NCI-H128 (cell line): Measurements from ENCODE around the gene PSMA8.
"Not testable (repeated sequence)": the region's sequence is repeated elsewhere in the genome, so short reads cannot be mapped to it uniquely, and the experiment has no call there.

Experiments
- DNase-seq: peaks from one replicate; lab custom pipeline; 2025; ENCODE audit not compliant: unreplicated experiment; lab: John Stamatoyannopoulos, UW

Gene PSMA8

GRCh38 chr18:26175481-26175880 lies 41.8 kb downstream of the PSMA8 start:
- DNase-seq, result no peak

DNA sequence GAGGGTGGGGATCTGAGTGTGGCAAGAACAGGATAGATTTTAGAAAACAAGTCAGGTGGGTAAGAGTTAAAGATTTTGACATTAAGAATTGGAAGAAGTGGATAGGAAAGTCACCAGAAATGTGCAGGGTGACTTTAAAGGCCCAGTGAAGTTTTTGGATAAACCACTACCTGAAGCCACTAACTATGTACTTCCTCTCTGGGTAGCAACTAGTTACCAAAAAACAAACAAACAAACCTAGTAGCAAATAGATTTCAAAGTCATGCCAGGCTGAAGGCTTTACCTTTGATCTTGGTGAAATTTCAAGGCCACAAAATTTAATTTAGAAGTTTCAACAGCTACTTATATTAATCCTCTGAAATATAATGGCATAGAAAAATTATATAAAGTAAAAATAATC lies 42.5 kb downstream of the PSMA8 start:
- DNase-seq, result no peak

- DNase-seq, result no peak
Measured at GRCh38 chr18:26181343-26181826, 47.7 kb downstream of the PSMA8 start.

DNA sequence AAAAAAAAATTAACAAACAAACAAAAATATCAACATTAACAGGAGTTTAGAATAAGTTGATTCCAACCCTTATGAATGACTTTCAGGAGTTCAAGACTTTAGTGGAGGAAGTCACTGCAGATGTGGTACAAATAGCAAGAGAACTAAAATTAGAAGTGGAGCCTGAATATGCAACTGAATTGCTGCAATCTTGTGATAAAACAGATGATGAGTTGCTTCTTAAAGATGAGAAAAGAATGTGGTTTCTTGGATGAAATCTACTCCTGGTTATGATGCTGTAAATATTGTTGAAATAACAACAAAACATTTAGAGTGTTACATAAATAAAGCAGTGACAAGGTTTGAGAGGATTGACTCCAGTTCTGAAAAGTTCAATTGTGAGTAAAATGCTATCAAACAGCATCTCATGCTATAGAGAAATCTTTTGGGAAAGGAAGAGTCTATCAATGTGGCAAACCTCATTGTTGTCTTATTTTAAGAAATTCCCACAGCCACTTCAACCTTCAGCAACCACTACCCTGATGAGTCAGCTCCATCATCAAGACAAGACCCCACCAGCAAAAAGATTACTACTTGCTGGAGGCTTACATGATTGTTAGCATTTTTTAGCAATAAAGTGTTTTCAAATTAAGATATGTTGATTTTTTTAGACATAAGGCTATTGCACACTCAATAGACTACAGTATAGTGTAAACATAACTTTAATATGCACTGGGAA lies 49.9 kb downstream of the PSMA8 start:
- DNase-seq, result no peak

DNA sequence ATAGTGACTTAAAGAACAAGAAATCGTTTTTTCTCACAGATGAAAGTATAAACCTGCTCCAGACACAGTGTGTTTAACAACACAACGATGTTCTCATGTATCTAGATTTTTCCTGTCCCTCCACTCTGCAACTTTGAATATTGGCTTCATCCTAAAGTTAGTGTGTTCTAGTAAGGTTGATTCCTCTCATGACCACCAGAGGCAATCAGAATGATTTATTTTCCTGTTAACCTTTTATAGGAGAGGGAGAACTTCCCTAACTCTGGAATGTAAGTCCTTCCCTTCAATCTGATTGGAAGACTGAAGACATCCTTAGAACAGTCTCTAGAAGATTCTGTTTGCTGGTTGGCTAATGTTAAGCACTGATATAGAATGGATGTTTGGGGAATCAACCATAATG lies 51.6 kb downstream of the PSMA8 start:
- no peak for DNase-seq

- DNase-seq, result no peak
Measured at GRCh38 chr18:26190506-26190905, 56.8 kb downstream of the PSMA8 start.

DNA sequence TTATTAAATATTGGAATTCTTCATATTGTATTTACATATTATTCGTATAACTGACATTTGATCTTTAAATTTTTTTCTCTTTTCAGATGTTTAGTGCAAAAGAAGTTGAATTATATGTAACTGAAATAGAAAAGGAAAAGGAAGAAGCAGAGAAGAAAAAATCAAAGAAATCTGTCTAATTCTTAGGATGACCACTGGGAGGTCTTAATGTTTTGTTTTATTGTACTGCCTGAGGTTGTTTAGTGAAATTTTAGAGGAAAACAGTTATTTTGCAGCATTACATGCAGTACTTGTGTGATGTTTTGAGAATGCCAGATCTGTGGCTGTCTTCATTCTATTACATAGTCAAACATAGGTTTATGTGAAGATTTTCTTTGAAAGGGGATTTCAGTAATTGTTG lies 58.6 kb downstream of the PSMA8 start:
- DNase-seq, result no peak

DNA sequence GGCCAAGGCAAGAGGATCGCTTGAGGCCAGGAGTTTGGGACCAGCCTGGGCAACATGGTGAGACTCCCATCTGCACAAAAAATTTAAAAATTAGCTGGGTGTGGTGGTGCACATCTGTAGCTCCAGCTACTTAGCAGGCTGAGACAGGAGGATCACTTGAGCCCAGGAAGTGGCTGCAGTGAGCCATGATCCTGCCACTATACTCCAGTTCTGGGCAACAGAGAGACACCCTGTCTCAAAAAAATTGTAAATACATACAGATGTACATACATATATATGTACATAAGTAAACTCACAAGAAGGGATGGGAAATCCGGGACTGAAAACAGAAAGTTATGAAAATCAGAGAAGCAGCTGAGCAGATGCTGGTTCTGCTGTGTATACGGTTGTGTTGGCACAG lies 62.9 kb downstream of the PSMA8 start:
- DNase-seq, result no peak

- not testable (repeated sequence) for DNase-seq
Measured at GRCh38 chr18:26202001-26202400, 68.3 kb downstream of the PSMA8 start.

DNA sequence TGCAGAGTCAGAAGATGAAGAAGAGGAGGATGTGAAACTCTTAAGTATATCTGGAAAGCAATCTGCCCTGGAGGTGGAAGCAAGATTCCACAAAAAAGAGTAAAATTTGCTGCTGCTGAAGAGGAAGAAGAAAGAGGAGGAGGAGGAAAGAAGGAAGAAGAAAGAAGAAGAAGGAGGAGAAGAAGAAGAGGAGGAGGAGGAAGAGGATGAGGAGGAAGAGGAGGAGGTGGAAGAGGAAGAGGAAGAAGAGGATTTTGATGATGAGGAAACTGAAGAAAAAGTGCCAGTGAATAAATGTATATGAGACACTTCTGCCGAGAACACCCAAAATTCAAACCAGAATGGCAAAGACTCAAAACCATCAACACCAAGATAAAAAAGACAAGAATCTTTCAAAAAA lies 71.6 kb downstream of the PSMA8 start:
- no peak for DNase-seq

GRCh38 chr18:26206488-26206887 lies 72.8 kb downstream of the PSMA8 start:
- no peak for DNase-seq

DNA sequence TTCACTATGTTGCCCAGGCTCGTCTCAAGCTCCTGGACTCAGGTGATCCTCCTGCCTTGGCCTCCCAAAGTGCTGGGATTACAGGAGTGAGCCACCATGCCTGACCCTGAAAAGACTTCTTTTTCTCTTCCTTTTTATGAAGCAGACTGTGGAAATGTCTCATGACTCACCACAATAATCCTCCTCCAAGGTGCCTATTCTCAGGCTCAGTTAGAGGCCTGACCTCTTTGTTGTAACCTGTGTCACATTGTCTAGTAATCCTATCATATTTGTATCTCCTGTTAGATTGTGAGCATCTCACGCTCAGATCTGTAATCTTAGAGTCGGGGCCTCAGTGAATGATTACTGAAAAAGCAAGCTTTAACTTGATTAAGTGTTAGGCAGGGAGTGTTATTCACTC lies 74.3 kb downstream of the PSMA8 start:
- no peak for DNase-seq

DNA sequence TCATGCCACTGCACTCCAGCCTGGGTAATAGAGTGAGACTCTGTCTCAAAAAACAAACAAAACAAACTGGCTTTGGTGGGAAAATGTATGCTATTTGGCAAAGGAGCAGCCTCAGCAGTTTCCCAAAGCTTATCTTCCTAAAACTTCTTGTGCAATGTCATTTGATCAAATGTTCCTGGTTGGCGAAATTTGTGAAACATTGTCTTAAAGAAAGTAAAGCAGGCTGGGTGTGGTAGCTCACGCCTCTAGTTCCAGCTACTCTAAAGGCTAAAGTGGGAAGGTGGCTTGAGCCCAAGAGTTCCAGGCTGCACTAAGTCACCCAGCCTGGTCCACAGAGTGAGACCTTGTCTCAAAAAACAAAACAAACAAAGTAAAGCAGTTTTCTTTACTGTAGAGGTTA lies 75.3 kb downstream of the PSMA8 start:
- no peak for DNase-seq

DNA sequence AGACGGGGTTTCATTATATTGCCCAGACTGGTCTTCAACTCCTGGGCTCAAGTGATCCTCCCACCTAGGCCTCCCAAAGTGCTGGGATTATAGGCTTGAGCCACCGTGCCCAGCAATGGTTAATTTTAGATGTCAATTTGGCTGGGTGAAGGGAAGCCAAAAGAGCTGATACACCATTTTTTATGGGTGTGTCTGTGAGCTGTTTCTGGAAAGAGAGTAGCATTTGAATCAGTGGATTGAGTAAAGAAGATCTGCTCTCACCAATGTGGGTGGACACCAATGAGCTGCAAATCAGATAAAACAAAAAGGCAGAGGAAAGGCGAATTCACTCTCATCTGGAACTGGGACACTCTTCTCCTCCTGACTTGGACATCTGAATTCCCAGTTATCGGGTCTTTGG lies 76.5 kb downstream of the PSMA8 start:
- no peak for DNase-seq

GRCh38 chr18:26215247-26215970 lies 81.7 kb downstream of the PSMA8 start:
- no peak for DNase-seq

- DNase-seq, result no peak
Measured at GRCh38 chr18:26225022-26225693, 91.5 kb downstream of the PSMA8 start.

DNA sequence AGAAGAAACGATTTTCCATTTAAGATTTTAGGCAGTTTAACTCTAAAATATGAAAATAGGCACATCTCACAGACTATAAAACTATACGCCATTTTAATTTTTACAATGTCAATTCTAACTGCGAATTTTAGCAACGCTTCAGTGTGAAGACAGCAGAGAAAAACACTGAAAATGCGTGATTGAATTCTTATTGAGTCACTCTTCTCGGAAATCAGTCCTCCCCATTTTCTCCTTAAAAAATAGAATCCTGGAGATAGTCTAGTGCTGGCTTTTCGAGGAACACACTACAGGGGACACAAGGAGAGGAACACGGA lies 92.2 kb downstream of the PSMA8 start:
- DNase-seq, result no peak

DNA sequence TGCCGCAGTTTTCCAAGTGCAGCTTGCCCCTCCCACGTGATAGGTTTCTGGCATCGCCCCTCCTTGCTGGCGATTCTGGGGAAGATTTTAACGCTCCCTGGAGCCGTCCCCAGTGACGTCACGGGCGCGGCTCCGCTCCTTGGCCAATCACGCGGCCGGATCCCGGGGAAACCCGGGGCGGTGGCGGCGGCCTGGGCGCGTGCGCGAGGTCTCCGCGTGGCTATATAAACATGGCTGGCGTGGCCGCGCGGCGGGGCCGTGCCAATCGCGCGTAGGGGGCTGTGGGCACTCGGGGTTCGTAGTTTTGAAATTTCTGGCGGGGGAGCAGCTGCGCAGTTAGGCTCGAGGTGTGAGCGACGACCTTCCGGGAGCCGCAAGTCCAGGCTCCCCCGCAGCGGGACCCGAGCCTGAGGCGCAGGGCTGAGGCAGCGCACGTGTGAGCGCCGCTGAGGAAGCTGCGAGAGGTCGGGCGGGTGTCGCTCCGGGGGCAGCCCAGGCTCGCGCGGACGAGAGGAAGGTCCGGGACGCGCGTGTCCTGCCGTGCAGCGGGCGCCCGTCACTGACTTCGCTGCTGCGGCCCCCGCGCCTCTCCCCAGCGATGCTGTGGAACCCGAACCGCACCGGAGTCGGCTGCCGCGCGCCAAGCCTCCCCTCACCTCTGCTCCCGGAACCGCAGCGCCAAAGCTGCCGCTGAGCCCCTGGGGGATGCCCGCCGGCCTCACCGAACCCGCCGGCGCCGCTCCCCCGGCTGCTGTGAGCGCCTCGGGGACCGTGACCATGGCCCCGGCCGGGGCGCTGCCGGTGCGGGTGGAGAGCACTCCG lies 92.8 kb downstream of the PSMA8 start, which contains the start of gene TAF4B:
TSS of gene TAF4B (plus strand) at position 217 of the 822 bp plus-strand sequence. CDS start at position 706, 489 bp downstream.
- peak; percentile 89 for DNase-seq

DNA sequence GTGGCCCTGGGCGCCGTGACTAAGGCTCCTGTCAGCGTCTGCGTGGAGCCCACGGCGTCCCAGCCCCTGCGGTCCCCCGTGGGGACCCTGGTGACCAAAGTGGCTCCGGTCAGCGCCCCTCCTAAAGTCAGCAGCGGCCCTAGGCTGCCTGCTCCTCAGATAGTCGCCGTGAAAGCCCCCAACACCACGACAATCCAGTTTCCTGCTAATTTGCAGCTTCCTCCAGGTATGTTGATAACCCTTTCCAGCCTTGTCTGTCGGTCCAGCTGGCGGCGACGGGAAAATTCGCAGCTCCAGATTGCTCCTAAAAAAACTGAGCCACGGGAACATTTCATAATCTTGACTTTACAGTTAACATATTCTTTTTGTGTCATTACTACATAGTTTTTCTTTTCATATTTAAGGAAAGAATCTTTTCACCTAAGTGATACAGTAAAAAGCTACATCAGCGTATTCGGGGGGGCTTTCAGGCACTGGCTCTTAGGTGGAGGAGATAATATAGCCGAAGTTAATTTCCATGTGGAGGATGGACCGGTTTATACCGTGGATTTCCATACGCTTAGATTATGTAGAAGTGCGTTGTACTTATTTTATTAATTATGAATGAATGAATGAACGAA lies 93.5 kb downstream of the PSMA8 start:
- no peak for DNase-seq

DNA sequence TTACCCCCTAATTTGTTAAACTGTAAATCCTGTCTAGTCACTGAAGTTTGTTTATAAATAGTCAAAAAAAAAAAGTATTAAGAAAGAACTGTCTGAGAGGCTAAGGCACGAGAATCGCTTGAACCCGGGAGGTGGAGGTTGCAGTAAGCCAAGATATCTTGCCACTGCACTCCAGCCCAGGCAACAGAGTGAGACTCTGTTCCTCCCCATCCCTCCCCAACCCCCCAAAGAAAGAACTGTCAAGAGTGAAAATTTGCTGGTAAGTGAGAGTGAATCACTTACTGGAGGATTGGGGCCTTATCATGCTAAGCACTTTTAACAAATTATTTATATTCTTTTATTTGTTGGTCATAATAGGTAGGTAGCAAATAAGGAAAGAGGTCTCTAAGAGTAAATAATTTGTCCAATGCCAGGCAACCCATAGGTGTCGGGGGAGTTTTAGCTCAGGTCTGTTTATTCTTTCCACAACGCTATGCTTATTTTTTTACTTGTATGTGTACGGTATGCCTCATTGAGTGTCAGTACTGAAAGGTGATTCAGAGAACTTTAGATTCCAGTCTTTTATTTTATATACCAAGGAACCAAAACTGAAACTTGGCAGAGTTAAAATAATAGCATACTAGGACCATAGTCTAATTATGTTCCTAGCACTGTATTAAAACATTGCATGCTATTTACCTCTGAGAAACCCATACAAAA lies 95.0 kb downstream of the PSMA8 start:
- no peak for DNase-seq
